Stimulated activated CD4-positive, alpha-beta T cell treated with anti-CD3 and anti-CD28 coated beads, Interleukin-1b, Interleukin-23, amount 100 ng/mL, for 1 hour (primary cell): ENCODE data around the gene ST7.
"Not testable (repeated sequence)": the region's sequence is repeated elsewhere in the genome, so short reads cannot be mapped to it uniquely, and the experiment has no call there.

Experiments
- DNase-seq, 2 donors: peaks; one replicate each; pipeline ENCODE4 v3.0.0-alpha.2; 2020; ENCODE audit warnings: low read depth in 2 of 2

Gene ST7

DNA sequence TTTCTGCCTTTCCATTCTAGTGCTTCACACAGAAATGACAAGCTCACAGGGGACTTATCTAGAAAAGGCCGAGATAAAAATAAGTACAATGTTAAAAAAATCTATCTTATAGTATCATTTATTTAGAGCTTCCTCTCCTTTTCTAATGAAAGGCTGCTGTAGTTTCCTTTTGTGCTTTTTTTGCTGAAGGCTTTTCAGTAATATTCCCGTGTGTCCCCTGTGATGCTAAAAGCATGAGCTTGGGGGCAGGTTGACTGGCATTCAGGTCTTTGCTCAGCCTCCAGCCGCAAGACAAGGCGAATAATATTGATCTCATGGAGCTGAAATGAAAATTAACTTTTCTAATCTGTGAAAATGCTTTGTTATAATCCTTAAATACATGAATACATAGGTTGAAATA lies 143.0 kb downstream of the ST7 start:
- DNase-seq, result no peak

DNA sequence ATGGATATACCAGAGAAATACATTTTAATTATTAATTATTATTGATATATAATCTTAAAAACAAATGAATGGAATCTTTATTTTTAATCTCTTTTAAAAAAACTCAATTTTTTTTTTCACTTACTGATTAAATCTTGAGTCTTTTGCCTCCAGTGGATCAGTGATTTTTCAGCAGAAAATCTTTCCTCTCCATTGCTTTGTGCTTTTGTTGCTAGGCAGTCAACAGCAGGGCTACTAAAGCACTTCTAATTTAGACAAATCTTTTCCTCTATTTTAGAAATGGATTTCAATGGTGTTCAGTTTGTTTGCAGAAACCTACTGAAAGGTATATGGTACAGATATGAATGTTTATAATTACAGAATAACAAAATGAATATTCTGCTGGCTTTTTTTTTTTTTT lies 143.6 kb downstream of the ST7 start:
- no peak for DNase-seq

DNA sequence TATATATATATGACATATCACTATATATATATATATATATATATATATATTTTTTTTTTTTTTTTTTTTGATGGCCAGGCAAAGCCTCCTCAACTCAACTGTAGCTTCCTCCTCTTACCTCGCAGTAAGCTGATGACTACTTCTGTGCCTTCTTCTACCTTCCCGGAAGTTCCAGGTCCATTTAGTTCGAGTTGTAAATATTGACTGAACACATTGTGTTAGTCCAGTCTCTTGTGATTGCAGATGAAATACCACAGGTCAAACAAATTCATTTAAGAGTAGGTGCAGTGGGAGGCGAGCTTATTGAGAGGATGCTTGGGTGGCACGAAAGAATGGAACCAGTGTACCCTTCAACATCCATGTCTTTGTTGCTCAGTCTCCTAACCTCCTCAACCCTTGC lies 144.6 kb downstream of the ST7 start:
- no peak for DNase-seq

DNA sequence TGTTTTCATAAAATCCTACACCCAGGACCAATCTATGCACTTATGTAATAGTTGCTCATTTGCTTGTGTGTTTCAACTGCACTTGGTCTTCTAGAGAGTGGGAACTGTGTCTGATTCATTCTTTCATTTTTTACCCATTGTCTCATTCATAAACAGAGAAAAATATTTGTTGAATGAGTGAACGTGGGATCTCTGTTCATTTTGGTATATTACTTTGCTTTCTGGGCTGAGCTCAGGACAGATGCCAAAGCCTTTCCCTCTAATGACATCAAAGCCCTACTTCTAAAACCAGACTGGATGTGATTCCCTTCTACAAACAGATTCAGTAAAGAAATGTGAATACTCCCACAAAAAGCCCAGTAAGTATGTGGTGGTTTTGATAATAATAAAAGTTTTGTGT lies 145.2 kb downstream of the ST7 start:
- DNase-seq, result no peak

DNA sequence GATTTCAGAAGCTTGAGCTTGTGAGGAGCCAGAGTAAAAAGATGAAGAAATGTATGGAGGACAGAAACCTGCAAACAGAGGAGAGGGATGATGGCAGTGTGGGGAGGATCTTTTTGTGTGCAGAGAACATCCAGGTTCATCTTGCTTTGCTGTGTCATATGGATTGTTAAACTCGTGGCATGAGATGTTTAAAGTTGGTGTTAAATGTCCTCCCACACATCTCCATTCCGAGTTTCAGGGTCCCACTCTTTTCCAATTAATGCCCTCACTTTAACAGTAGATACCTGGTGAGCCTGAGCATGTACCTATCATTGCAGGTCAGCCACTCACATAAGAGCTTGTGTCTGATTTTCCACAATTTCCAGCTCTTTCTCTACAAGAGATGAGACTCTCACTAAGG lies 147.7 kb downstream of the ST7 start:
- DNase-seq, result no peak

DNA sequence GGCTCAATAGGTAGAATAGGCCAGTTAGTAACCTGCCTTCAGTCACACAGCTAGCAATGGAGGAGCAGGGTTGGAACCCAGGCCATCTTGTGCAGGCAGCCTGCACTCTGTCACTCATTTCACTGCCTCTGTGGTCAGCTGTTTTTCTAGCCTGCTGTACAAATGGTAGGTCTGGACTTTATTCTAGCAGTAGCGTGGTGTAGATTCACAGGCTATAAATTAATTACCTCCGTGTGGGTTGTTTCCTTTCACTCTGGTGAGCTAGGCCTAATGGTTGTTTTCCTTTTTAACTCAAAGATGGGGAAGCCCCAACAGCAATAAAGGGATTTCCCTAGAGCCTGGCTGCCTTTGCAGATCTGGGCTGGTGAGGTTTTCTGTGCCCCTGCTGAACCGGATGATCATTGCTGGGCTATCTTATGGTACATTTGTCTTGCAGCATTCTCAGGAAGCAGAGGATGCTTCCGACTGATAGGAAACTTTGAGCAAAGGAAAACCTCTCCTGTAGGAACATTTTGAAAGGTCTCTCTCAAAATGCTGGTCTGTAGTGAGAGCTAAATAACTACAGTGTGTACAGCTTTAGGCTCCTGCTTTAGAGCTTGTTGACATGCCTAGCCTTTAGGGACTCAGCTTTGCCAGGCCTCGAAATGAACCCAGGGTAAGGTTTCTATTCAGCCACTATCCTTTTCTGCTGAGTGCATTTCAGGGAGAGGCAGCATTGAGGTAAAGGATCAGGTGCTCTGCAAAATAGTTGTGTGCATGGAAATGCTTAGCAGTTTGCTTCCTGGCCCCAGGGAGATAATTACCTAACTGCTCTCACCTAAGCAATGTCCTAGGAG lies 157.4 kb downstream of the ST7 start:
- DNase-seq, result no peak

DNA sequence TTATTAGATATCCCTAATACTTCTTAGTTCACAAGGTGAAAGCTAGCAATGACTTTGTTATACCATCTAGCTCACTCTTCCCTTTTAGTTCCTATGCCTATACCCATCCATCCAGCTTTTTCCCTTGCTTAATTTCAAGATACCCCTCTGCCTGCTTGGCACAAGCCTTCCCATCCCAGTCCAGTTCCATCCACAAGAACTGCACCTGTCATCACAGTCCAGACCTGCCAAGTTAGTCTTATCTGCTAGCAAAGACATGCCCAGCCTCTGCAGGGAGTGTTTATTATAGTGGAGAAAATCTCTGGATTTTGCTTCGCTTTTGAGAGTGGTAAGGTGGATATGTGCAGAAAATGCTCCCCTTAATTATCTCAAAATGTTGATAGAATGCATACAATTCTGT lies 158.2 kb downstream of the ST7 start:
- DNase-seq, result no peak

DNA sequence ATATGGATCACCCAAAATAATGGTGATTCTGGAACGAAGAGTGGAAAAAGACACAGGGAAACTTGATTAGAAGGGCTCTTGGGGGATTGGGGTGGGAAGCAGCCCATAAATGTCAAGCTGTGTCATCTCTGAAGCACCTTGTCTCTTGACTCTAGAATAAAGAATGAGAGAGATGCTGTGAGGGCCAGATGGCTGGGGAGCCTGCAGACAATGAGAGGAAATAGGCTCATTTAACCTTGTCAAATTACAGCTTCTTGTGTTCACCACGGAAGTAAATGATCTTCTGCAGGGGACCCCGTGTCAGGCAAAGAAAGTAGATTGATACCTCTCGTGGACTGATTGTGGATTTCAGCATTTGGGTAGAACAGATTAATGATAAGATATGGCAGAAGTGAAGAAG lies 159.3 kb downstream of the ST7 start:
- DNase-seq, result no peak

DNA sequence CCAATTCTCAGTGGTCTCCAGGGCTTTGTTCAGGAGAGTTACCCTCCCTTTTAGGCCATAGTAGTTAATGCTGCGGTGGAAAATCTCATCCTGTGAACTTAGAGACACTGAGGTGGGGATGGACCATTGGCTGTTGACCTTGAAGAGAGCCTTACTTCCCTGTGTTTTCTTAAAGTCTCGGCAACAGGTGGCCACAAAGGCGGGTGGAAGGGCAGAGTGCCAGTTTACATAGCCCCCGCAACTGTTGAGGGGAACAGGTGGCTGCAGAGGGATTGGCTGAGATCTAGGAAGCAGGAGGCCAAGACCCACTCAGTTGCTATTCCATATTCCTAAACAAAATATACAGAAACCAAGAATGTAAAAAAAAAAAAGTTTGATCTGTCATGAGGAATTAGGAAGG lies 160.6 kb downstream of the ST7 start:
- no peak for DNase-seq

DNA sequence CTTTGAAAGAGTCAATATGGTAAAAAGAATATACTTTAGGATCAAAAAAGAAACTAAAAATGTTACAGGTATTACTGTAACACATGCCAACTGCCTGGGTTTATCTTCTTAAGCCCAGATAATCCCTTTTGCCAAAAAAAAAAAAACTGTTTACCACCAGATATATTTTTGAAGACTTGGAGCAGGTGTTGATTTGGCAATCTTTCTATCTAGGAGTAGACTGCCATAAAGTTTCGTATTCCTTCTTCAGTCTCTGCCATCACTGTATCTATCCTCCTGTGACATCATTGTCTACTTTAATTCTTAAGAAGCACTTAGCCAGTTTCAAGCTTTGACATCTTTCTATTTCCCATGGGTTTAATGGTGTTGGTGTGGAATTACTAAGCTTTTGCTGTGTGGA lies 161.0 kb downstream of the ST7 start:
- no peak for DNase-seq

DNA sequence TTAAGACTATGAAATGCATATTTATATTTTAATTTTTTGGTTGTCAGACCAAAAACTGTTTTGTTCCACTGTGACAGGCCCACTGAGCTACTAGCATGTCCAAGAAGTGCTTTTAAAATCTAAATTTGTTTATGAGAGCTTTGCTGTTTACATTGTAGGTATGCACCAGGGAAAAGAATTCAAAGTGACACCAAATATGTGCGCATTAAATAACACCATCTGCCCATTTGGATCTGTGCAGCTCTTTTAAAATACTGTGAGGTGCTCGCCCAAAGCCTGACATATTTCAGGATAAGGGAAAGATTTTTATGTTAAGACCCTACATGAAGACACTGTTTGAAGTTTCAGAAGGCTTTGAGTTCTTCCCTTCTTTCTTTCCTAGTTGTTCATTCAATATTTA lies 162.9 kb downstream of the ST7 start:
- no peak for DNase-seq

DNA sequence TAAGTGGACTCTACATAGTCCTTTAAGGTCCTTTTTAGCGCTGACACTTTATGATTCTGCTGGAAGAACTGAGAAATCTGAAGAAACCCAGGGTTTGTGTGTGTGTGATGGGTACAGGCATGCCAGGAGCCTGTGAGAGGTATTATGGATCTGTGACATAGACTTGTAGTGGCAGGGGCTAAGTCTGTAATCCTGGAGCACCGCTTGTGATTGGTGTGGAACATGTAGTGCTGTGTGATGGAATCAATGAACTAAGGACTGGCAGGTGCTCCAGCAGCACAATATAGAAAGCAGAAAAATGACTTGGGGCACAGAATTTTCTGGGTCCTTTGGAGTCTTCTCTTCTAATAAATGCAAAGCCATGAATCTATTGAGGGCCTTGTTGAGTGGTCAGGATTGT lies 163.9 kb downstream of the ST7 start:
- no peak for DNase-seq

DNA sequence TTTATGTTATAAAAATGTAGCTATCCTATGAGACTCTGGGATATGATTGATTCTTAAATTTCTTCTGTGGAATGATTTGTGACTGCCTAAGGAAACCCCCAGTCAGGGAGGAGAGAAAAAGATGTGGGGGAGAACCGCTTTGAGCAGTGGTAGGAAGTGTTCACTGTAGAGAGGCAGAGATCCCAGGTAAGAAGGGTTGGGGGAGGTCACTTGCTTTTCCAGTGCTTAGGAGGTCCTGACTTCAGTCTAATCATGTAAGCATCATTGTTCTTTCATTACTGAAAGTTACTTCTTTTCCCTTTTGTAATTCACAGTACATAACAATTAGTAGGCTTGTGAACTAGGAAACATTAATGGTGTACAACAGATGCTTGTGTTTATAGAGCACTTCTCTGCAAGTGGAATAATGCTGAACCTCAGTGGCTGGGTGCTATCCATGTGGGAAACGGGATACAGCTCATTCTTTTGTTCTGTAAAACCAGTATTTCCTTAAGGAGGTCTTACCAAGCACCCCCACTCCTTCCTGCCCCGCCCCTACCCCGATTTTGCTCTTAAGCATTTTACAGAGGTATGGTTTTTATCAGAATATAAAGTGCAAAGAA lies 165.4 kb downstream of the ST7 start:
- no peak for DNase-seq

DNA sequence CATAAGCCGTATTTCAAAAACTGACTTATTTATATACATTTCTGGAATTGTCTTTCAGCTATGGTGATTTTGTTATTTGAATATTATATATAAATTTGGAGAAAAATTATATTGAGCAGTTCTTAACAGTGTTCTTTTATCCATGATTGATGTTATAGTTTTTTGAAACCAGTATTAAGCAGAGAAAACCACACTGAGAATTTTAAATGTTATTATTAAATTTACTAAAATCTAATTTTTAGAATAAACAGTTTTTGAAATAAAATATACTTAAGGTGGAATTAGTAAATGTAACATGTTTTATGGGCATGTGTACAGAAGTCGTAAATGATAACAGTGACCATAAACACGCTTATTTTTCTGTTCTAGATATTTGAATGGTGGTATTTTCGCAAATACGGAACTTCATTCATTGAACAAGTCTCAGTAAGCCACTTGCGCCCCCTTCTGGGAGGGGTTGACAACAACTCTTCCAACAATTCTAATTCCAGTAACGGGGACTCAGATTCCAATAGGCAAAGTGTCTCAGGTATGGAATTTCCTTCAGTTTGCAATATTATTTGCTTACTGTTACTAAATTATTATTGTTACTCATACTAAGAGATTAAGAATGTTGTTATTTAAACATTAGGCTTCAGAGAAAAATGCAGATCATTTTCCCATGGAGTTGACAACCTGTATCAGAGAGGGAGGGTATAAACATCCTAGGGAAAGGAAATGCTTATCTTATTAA lies 166.1 kb downstream of the ST7 start:
- peak; percentile 43 to 70 for DNase-seq

DNA sequence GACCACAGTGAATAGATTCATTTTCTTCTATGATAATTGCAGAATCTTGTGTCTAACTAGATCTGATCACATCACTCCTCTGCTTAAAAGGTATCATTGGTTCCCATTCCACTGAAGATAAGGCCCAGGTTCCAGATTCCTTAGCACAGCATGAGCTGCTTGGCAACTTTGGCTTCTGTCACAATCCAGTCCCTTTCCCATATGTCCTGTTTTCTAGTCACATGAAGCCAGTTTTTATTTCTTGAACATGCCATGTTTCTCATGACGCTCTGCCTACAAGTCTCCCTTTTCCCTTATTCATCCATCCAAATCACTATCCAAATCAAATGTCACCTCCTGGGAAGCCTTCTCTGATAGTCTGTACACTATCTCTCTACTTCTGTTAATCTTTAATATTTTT lies 167.0 kb downstream of the ST7 start:
- not testable (repeated sequence) for DNase-seq

DNA sequence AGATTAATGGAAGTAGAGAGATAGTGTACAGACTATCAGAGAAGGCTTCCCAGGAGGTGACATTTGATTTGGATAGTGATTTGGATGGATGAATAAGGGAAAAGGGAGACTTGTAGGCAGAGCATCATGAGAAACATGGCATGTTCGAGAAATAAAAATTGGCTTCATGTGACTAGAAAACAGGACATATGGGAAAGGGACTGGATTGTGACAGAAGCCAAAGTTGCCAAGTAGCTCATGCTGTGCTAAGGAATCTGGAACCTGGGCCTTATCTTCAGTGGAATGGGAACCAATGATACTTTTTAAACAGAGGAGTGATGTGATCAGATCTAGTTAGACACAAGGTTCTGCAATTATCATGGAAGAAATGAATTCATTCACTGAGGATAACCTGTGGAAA lies 168.7 kb downstream of the ST7 start:
- DNase-seq, result not testable (repeated sequence)

DNA sequence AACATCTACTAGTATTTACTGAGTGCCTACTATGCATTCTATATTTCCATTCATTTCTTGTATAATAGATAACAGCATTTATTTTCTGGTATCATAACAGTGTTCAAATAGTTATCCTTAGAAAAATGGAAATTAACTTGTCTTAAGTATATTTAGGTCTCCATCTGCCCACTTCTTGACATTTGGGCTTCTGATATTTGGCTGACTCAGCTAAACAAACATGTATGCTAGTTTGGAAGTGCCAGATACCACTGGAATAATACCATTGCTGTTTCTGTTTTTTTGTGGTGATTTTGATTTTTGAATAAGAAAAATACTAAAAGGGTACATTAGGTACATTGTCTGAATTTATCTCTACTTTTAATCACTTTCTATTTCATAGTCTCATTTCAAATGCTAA lies 169.2 kb downstream of the ST7 start:
- DNase-seq, result no peak

DNA sequence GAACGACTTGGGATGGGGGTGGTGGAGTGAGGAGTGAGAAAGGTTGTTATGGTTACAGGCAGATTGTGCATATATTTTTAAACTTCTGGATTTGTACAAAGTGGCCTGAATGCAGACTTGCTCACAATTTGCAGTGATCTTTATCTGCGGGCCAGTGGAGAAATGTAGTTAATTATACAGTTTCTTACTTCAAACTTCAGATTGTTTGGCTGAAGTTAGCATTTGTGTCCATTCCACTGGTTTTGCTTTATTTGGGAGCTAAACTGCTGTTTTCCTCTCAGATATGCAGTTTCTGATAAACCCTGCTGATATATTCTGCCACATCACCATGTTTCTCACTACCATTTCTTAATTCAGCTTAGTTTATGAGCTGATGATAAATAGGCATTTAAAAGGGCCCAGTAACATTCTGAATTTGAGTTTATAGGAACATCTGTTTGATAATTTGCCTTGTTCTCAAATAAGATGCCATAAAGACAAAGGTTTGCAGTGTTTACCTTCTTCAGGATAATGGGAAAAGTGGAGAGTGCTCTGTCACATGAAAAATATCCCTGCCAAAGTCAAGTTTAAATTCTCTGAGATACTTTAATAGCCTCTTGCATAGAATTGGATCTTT lies 170.1 kb downstream of the ST7 start:
- DNase-seq, result no peak

DNA sequence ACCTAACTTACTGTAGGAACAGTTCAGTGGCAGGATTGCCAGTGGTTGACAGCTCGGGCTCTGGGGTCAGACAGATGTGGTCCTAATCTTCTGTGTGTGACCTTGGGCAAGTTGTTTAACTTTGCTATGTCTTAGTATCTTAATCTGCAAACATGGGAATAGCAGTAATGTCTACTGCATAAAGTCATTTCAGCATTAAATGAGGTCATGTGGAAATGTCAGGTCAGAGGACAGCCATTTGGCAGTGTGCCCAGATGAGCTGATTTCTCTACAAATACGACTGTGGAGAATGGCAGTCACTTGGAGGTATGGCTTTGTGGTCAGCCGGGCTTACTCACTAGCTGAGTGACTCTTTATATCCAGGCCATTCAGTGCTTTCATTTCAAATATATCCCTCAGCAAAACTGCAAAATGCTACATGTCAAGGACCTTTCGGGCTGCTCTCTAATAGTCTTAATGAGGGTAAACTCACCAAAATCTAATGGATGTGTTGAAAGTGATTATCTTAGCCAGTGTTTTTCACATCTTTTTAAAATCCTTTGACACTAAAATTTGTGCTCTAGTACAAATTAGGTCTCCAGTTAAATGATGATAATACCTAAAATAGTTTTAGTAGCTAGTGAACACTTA lies 171.4 kb downstream of the ST7 start:
- no peak for DNase-seq

DNA sequence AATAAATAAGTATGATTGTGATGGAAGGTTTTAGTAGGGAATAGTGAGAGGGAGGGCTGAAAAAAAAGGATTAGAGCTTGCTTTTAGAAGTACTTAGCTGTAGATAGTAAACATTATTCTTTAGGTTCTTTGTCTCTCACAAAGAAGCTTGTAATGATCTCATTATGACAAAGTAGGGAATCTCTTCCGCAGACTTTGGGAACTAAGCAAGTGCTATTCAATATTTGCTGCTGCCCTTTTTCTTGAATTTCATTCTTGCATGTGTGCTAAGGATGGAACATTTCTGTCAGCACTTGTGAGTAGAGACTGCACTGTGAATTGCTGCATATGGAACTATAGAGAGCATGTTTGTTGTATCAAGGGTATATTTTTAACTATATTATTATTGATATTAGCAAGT lies 173.4 kb downstream of the ST7 start:
- DNase-seq, result no peak

DNA sequence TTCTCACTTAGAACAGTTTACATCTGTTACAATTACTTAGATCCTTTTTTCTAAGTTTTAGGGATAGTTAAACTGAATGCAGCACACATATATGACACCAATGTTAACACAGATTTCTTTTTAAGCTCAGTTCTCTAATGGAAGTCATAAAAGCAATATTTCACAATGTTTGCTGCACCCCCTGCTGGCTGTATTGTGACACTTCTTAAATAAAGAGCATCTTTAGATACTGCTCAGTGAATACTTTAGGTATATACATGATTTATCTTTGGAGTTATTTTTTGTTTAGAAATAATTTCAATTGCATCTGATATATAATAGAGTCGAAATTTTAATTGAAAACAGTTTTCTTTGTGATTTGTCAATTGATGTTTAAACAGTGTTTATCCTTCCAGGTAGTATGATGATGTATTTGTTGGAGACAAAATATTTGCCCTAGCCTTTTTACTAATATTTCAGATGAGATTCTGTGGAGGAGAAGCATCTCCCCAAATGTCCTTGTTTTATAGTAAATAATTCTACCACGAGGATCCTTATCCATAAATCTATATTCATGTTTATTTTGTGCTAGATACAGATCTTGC lies 174.4 kb downstream of the ST7 start:
- DNase-seq, result peak in 1 of 2 donors; percentile 22

DNA sequence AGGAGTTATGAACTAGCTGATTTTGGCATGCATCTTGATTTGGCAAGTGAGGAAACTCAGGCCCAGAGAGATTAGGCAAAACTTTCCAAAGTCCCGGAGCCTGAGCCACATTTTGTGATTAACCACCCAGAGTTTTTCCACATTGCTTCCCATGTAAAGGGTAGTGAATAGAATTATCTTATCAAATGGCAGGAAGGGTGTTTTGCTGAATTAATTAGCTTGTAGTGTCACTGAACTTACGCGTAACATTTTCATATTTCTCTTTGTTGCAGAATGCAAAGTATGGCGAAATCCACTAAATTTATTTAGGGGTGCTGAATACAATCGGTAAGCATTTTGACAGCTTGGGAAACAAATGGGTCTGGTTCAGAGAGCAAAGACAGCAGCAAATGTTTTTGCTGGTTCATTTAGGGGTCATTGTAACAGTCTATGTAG lies 176.2 kb downstream of the ST7 start:
- no peak for DNase-seq
